IPS-20b (cell line): ENCODE results near the gene ZNRF4.

ENCODE experiments used
- H3K27ac ChIP-seq: one replicate; pipeline ENCODE4 v1.5.1; 2013; ENCODE audit warnings: low read length
- H3K27me3 ChIP-seq: 2 replicates; pipeline ENCODE4 v1.6.1; 2013; ENCODE audit warnings: mild to moderate bottlenecking, low read length, inconsistent platforms; ENCODE audit not compliant: insufficient read depth
- H3K36me3 ChIP-seq: 2 replicates; pipeline ENCODE4 v1.6.1; 2013; ENCODE audit warnings: low read depth, mild to moderate bottlenecking, inconsistent platforms, low read length, moderate library complexity; ENCODE audit not compliant: insufficient read depth
- H3K4me1 ChIP-seq: 2 replicates; pipeline ENCODE4 v1.6.1; 2013; ENCODE audit warnings: mild to moderate bottlenecking, control low read depth, inconsistent platforms, low read length, moderate library complexity; ENCODE audit not compliant: insufficient read depth
- H3K4me3 ChIP-seq: 2 replicates; pipeline ENCODE4 v1.5.1; 2013; ENCODE audit warnings: mild to moderate bottlenecking, low read length, inconsistent platforms
- H3K9ac ChIP-seq: 2 replicates; pipeline ENCODE4 v1.6.1; 2013; ENCODE audit warnings: low read depth, mild to moderate bottlenecking, inconsistent platforms, low read length, moderate library complexity
- H3K9me3 ChIP-seq: 2 replicates; pipeline ENCODE4 v1.6.1; 2013; ENCODE audit warnings: mild to moderate bottlenecking, low read depth, low read length, inconsistent platforms; ENCODE audit not compliant: insufficient read depth

ZNRF4 gene

DNA sequence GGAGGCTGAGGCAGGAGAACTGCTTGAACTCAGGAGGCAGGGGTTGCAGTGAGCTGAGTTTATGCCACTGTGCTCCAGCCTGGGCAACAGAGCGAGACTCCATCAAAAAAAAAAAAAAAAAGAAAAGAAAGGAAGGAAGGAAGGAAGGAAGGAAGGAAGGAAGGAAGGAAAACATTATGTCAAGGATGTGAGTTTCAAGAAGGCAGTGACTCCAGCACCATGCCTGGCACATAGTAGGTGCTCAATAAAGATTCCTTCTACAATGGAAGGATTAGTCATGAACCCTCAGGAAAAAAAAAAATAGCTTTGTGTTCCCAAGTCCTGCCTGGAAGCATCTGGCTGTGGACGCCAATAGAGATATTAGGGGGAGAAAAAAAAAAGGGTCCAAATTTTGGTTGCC is 10.1 kb upstream of the ZNRF4 start:
- H3K4me1 ChIP-seq, result no peaks in the 10 kb centered on the region
- no peaks in the 10 kb centered on the region for H3K36me3 ChIP-seq
- H3K9ac ChIP-seq, result no peak overlapping the region
- H3K9me3 ChIP-seq, result no peaks in the 10 kb centered on the region
- H3K4me3 ChIP-seq, result no peak overlapping the region
- H3K27ac ChIP-seq, result no peak overlapping the region
- H3K27me3 ChIP-seq, result peaks cover 9% of the 10 kb centered on the region; the same call in 1 of the 2 replicates

DNA sequence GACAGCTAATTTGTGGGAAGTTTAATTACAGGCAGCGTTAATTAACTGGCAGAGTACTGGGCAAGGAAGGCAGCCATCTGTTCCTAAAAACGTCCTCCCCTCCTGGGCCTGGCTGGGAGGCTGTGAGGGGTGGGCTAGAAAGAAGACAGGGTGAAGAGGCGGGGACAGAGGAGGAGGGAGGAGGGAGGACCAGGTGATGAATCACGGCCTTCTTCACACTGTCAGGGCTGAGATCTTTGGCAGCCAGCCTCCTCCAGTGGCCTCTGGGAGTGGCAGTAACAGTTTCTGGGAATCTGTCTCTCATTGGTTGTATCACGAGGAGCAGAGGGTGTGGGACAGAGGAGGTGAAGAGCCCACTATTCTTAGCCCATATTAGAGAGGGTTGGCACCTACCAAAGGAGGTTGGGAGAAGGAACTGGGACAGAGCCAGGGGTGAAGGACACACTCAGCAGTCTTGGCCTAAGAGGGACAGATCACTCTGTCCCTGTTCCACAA is 9.6 kb upstream of the ZNRF4 start:
- no peak overlapping the region for H3K9ac ChIP-seq
- no peaks in the 10 kb centered on the region for H3K9me3 ChIP-seq
- H3K27me3 ChIP-seq, result peaks cover 9% of the 10 kb centered on the region
- H3K36me3 ChIP-seq, result no peaks in the 10 kb centered on the region
- H3K4me3 ChIP-seq, result no peak overlapping the region
- no peaks in the 10 kb centered on the region for H3K4me1 ChIP-seq
- H3K27ac ChIP-seq, result no peak overlapping the region

DNA sequence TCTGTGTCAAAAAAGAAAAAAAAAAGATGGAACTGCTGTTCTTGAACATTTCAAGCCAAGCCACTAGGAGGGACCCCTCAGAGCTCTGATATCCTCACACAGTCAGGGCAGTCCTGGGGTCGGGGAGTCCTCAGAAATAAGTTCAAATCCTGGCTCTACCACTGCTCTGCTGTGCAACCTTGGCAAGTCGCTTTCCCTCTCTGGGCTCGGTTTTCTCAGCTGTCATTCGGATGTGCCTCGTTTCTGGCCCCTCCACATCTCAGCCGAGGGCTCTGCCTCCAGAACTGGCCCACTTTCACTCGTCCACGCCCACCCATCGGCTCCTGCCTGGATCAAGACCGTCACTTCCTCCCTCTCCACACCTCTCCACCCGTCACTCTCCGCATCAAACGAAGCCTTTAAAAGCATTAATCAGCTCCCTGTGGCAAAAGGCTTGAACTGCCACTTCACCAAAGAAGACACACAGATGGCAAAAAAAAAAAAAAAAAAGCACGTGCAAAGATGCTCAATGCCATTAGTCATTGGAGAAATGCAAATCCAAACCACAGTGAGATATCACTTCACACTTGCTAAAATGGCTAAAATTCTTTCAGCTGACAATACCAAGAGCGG is 7.4 kb upstream of the ZNRF4 start:
- Histone ChIP-seq H3K9ac (no peak overlapping the region), H3K4me3 (no peak overlapping the region), H3K4me1 (no peaks in the 10 kb centered on the region), H3K9me3 (no peaks in the 10 kb centered on the region), H3K27ac (no peak overlapping the region), H3K36me3 (no peaks in the 10 kb centered on the region), H3K27me3 (peaks cover 9% of the 10 kb centered on the region)

GRCh38 chr19:5448374-5448773 is 6.8 kb upstream of the ZNRF4 start:
- H3K36me3 ChIP-seq, result no peaks in the 10 kb centered on the region
- no peaks in the 10 kb centered on the region for H3K4me1 ChIP-seq
- no peaks in the 10 kb centered on the region for H3K9me3 ChIP-seq
- no peak overlapping the region for H3K27ac ChIP-seq
- H3K4me3 ChIP-seq, result no peak overlapping the region
- peaks cover 9% of the 10 kb centered on the region for H3K27me3 ChIP-seq
- no peak overlapping the region for H3K9ac ChIP-seq

- Histone ChIP-seq H3K9me3 (no peaks in the 10 kb centered on the region), H3K4me3 (no peak overlapping the region), H3K27ac (no peak overlapping the region), H3K36me3 (no peaks in the 10 kb centered on the region), H3K4me1 (no peaks in the 10 kb centered on the region), H3K9ac (no peak overlapping the region), H3K27me3 (peaks cover 9% of the 10 kb centered on the region)
Observed at GRCh38 chr19:5450482-5451126, 4.6 kb upstream of the ZNRF4 start.

- H3K4me3 ChIP-seq, result no peak overlapping the region
- H3K9ac ChIP-seq, result no peak overlapping the region
- no peaks in the 10 kb centered on the region for H3K9me3 ChIP-seq
- no peaks in the 10 kb centered on the region for H3K36me3 ChIP-seq
- no peak overlapping the region for H3K27ac ChIP-seq
- peaks cover 9% of the 10 kb centered on the region for H3K27me3 ChIP-seq
- H3K4me1 ChIP-seq, result no peaks in the 10 kb centered on the region
Observed at GRCh38 chr19:5451494-5451893, 3.7 kb upstream of the ZNRF4 start.

- Histone ChIP-seq H3K4me3 (no peak overlapping the region), H3K27me3 (peaks cover 6% of the 10 kb centered on the region), H3K36me3 (no peaks in the 10 kb centered on the region), H3K9me3 (no peaks in the 10 kb centered on the region), H3K9ac (no peak overlapping the region), H3K27ac (no peak overlapping the region), H3K4me1 (no peaks in the 10 kb centered on the region)
Observed at GRCh38 chr19:5452594-5453565, 2.3 kb upstream of the ZNRF4 start.

- H3K27me3 ChIP-seq, result no peaks in the 10 kb centered on the region; the same call in 1 of the 2 replicates
- no peak overlapping the region for H3K9ac ChIP-seq
- no peak overlapping the region for H3K4me3 ChIP-seq
- H3K4me1 ChIP-seq, result no peaks in the 10 kb centered on the region
- no peaks in the 10 kb centered on the region for H3K9me3 ChIP-seq
- no peak overlapping the region for H3K27ac ChIP-seq
- no peaks in the 10 kb centered on the region for H3K36me3 ChIP-seq
Observed at GRCh38 chr19:5454743-5455142, 474 bp upstream of the ZNRF4 start.

DNA sequence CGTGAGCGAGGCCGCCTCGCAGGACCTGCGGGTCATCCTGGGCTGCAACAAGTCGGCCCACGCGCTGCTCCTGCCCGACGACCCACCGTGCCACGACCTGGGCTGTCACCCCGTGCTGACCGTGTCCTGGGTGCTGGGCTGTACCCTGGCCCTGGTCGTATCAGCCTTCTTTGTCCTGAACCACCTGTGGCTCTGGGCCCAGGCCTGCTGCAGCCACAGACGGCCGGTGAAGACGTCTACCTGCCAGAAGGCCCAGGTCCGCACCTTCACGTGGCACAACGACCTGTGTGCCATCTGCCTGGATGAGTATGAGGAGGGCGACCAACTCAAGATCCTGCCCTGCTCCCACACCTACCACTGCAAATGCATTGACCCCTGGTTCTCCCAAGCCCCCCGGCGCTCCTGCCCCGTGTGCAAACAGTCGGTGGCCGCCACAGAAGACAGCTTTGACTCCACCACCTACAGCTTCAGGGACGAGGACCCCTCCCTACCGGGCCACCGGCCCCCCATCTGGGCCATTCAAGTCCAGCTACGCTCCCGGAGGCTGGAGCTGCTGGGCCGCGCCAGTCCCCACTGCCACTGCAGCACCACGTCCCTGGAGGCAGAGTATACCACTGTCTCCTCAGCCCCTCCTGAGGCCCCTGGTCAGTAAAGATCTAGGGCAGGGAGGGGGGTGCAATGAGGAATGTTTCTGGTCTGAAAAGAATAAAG is 1.1 kb downstream of the ZNRF4 start:
- H3K27me3 ChIP-seq, result no peaks in the 10 kb centered on the region
- no peak overlapping the region for H3K4me3 ChIP-seq
- no peaks in the 10 kb centered on the region for H3K4me1 ChIP-seq
- H3K9me3 ChIP-seq, result no peaks in the 10 kb centered on the region
- H3K27ac ChIP-seq, result no peak overlapping the region
- H3K9ac ChIP-seq, result no peak overlapping the region
- H3K36me3 ChIP-seq, result no peaks in the 10 kb centered on the region

- H3K36me3 ChIP-seq, result no peaks in the 10 kb centered on the region
- H3K4me3 ChIP-seq, result no peak overlapping the region
- H3K27ac ChIP-seq, result no peak overlapping the region
- no peak overlapping the region for H3K9ac ChIP-seq
- H3K27me3 ChIP-seq, result no peaks in the 10 kb centered on the region
- no peaks in the 10 kb centered on the region for H3K9me3 ChIP-seq
- H3K4me1 ChIP-seq, result no peaks in the 10 kb centered on the region
Observed at GRCh38 chr19:5456841-5457200, 1.6 kb downstream of the ZNRF4 start.

- Histone ChIP-seq H3K9ac (no peak overlapping the region), H3K9me3 (no peaks in the 10 kb centered on the region), H3K27ac (no peak overlapping the region), H3K4me3 (no peak overlapping the region), H3K4me1 (no peaks in the 10 kb centered on the region), H3K36me3 (no peaks in the 10 kb centered on the region), H3K27me3 (no peaks in the 10 kb centered on the region)
Observed at GRCh38 chr19:5457709-5458108, 2.5 kb downstream of the ZNRF4 start.
